HG02852 (cell line): ENCODE results near the gene FBXL16.

Experiments
- ATAC-seq: cut with Tn5 transposase; IDR thresholded peaks from one replicate; pipeline ENCODE4 v1.9.1; 2021; ENCODE audit warnings: mild to moderate bottlenecking, moderate library complexity; ENCODE audit not compliant: unreplicated experiment

The FBXL16 gene

DNA sequence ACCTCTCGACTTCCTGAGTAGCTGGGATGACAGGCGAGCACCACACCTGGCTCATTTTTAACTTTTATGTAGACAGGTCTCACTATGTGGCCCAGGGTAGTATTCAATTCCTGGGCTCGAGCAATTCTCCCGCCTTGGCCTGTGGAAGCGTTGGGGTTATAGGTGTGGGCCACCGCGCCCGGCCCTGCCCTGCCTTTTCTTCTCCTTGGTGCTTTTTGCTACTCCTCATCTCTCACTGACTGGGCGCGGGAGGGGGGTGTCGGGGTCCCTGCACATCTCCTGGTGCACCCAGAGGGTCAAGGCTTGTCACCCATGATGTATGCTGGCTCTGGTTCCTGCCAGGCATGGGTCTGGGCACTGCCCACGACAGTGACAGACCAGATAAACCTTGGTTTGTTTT lies 61.0 kb downstream of the FBXL16 start:
- no peak for ATAC-seq

DNA sequence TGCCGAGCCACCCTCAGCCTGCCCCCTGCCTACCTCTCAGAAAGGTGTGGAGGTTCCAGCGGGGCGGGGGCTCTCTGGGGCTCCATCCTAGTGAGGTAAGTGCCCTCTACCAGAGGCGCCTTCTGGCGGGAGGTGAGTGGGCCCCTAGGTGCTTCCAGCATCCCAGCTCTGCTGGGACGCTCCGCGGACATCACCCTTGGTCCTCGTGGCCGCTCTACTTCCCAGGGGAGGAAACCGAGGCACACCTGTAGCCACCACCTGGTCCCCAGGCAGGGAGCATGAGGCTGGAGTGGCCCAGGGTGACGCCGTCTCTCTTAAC lies 62.6 kb downstream of the FBXL16 start:
- ATAC-seq: no peak
